Activated gamma-delta T cell (primary cell): ENCODE data around the gene RELA.

Experiments used
- DNase-seq: peaks from one replicate; lab custom pipeline; 2025; lab: John Stamatoyannopoulos, UW

Gene RELA

DNA sequence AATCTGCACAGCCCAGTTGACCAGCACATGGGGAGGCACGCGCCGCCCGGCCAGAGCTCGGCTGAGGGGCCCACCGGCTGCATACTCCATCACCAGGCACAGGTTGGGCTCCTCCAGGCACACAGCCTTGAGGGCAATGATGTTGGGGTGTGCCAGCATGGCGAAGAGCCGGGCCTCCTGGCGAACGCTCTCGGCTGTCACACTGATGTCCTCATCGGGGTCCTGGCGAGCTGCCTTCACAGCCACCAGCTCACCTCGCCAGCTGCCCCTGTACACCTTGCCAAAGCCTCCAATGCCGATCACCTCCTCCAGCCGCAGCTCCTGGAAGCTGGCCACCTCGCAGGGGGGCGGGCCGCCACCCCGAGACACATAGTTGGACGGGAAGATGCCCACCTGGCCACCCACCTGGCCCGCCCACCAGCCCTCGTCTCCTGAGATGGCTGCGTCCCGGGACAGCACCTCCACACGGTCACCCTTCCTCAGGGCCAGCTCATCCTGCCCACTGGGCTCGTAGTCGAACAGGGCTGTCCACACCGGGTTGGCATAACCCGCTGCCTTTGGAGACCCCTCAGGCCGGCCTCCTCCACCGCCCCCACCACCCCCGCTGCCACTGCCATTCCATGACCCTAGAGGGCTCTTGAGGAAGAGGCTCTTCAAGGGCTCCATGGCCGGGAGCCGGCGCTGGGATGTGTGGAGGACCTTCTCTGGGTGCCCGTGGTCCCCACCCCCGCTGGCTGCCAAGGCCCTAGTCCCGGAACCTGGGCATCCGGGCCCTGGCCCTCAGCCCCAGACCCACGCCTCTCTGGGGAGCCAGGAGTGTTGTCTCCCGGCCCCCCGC, 49.4 kb downstream of the RELA start:
- no peak for DNase-seq

- DNase-seq, result no peak
These were observed 50.0 kb downstream of the RELA start for GRCh38 chr11:65612691-65613090.

DNA sequence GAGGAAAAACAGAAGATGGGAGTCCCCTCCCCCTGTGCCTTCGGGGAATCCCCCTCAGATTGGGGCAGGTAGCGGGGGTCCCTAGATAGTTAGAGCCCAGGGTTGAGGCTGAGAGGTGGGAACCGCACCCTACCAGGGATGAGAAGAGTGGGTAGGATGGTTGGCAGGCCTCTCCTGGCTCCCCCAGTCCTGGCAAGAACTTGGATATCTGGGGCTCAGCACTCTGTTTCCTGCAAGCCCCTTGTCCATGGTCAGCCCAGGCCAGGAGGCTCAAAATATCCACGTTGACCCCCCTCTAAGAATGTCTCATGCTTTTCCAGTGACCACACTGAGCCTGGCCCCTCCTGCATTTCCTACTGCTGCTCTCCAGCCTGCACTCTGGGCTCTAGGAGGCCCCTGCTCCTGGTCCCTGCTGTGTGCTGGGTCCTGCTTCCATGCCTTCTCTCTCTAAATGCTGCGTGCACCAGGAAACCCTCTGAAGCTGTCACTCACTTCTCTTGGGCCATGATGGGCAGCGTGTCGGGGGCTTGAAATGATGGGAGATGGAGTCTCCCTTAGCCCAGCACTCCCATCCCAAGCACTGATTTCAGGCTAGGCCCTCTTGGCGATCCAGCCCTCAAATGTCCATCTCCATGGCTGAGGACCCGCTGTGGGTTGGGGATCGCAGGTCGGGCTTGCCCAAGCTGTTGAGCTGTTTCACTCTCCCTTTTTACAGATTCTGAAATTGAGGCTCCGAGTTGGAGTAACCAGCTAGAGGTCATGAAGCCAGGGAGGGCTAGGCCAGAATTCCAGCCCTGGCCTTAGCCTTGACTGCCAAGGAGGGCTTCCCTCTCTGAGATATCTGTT, 50.7 kb downstream of the RELA start:
- no peak for DNase-seq

DNA sequence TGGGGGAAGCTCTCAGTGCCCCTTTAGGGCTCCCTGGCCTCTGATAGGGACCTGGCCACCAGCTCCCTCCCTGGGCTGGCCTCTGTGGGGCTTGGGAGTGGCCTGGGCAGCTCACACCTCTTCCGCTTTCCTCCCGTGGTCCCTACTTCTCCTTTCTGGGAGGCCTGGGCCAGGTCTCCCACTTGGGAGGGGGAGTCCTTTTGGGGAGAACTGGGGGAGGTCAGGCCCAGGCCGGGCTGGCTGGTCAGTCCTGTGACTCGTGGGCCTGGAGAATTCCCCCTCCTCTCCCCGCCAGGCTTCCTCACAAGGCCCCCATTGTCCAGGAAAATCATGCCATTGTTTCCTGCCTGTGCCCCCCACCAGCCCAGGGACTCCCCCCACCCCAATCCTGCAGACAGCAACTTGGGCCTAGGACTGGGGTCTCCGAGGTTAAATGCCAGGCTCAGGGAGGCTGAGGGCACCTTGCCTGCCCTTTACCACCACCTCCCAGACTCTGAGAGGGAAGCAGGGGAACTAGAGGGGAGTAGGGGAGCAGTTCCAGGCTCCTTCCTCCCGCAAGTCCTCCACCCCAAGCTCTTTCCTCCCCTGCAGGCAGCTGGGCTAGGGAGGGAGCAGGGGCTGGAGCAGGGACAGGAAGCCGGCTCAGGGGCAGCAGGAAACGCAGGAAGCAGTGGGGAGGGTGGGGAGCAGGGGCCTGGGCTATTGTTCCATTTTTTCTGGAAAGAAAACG, 51.5 kb downstream of the RELA start:
- DNase-seq, result no peak

- DNase-seq, result no peak
These were observed 52.3 kb downstream of the RELA start for GRCh38 chr11:65610404-65610803.

DNA sequence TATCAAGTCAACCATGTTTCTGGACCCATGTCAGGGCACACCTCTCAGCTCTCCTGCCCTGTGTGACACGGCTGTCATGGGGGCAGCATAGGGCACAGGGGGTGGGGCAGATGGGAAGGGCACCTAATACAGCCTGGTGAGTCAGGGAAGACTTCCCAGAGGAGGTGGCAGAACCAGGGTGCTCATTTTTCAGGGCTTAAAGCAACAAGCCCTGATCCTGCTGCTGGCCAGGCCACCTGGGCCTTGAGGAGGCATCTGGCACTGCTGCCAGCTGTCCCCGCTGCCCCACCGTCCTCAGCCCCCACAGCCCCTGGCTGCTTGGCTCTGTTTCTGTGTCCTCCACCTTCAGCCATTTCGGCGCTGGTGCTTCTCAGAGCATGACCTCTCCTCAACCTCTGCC, 53.1 kb downstream of the RELA start:
- no peak for DNase-seq

GRCh38 chr11:65609229-65609628, 53.5 kb downstream of the RELA start:
- no peak for DNase-seq

DNA sequence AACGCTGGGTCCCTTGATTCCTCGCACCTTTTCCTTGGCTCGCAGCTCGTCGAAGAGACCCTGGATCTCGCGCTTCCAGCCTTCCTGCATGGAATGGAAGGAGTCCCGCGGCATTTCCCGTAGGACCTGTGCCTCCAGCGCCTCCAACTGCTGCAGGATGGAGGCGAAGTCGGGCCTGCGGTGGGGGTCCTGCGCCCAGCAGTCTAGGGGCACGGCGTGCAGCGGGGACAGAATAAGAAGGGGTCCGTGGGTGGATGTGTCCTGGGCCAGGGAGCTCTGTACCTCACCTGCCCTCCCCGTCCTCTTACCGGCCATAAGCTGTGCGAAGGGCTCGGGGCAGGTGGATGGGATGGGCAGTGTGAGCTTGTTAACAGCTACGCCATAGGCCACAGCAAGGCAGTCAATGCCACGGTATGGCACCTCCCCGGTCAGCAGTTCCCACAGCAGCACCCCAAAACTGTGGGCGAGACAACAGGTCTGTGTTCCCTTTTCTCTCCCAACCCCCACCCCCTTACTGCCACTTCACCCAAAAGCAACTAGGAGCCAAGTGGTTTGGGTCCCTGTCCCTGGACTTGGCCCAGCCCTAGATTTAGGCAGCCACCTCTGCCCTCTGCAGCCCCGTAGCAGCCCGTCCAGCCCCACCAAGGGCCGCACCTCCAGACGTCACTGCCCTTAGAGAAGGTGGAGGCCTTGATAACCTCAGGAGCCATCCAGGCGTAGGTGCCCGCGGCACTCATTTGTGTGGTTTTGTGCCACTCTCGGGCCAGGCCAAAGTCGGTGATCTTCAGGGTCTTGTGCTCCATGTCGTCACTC, 54.9 kb downstream of the RELA start:
- no peak for DNase-seq

GRCh38 chr11:65606876-65607613, 55.7 kb downstream of the RELA start:
- DNase-seq, result no peak

GRCh38 chr11:65604258-65604657, 58.5 kb downstream of the RELA start:
- DNase-seq, result no peak
